Skeletal muscle satellite cell (primary cell): Measurements from ENCODE around the gene ACSF2. TPM values are rescaled to one million over a fixed set of nuclear protein-coding genes. Genes with fewer than 3 reads are reported as not detected.

Experiments
- H3K27me3 ChIP-seq: 2 replicates; pipeline ENCODE4 v1.7.0; 2013; ENCODE audit warnings: low read length; ENCODE audit not compliant: control insufficient read depth, insufficient read depth
- H3K36me3 ChIP-seq: 2 replicates; pipeline ENCODE4 v1.7.0; 2013; ENCODE audit warnings: mild to moderate bottlenecking, control low read depth, low read length; ENCODE audit not compliant: insufficient read depth
- H3K4me1 ChIP-seq: 2 replicates; pipeline ENCODE4 v1.7.0; 2013; ENCODE audit warnings: low read length; ENCODE audit not compliant: control insufficient read depth, insufficient read depth
- H3K4me2 ChIP-seq: 2 replicates; pipeline ENCODE4 v1.7.0; 2013; ENCODE audit warnings: mild to moderate bottlenecking, low read length
- H3K4me3 ChIP-seq: 2 replicates; pipeline ENCODE4 v1.7.0; 2013; ENCODE audit warnings: low read length
- H3K9ac ChIP-seq: 2 replicates; pipeline ENCODE4 v1.7.0; 2013; ENCODE audit warnings: mild to moderate bottlenecking, low read depth, low read length, moderate library complexity
- H3K9me3 ChIP-seq: replicated peaks from 2 replicates; pipeline ENCODE4 v1.7.0; 2013; ENCODE audit warnings: mild to moderate bottlenecking, control low read depth, low read length
- total RNA-seq: library from RNA; depleted of rRNA; stranded (reverse); fragments of >200 nt; gene quantifications from 2 replicates; pipeline ENCODE4 v1.2.3, GENCODE V29; 2012; rRNA removed

ACSF2 gene, protein sequence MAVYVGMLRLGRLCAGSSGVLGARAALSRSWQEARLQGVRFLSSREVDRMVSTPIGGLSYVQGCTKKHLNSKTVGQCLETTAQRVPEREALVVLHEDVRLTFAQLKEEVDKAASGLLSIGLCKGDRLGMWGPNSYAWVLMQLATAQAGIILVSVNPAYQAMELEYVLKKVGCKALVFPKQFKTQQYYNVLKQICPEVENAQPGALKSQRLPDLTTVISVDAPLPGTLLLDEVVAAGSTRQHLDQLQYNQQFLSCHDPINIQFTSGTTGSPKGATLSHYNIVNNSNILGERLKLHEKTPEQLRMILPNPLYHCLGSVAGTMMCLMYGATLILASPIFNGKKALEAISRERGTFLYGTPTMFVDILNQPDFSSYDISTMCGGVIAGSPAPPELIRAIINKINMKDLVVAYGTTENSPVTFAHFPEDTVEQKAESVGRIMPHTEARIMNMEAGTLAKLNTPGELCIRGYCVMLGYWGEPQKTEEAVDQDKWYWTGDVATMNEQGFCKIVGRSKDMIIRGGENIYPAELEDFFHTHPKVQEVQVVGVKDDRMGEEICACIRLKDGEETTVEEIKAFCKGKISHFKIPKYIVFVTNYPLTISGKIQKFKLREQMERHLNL
- 5.8 and 10.3 TPM in 2 replicates for total RNA-seq

DNA sequence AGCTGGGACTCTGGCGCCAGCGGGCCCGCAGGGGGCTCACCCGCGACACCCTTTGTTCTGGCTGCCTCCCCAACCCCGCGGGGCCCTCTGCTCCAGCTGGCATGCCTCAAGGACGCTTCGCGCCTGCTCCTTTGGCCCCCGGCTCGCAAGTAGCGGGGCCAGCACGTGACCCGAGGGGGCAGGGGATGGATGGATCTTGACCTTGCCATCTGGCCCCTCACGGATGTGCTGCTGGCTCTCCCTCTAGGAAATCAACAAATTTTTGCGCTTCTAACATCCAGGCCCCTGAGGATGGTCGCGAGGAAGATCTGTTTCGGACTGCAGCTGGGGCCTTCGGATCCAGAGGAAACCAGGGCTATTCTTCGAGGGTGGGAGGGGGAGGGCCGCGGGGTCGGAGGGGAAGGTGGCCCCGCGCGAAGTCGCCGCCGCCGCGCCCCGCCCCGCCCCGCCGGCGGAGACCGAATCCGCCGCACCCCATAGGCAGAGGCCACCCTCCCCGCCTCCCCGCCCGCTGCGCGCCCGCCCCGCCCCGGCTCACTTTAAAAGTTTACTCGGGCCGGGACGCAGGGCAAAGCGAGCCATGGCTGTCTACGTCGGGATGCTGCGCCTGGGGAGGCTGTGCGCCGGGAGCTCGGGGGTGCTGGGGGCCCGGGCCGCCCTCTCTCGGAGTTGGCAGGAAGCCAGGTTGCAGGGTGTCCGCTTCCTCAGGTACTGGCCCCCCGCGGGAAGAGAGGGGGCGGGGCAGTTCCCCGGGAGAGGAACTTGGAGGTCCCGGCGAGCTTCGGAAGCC, at the start of gene ACSF2:
ACSF2 (plus strand) TSS at position 537 of the 790 bp plus-strand sequence; CDS start at position 581, 44 bp downstream.
- Histone ChIP-seq H3K9me3 (no peaks in the 10 kb centered on the region), H3K4me2 (peak within 1 kb of the TSS; percentile 87), H3K27me3 (no peaks in the 10 kb centered on the region), H3K36me3 (no peaks in the 10 kb centered on the region), H3K9ac (peak within 1 kb of the TSS; percentile 78), H3K4me3 (peak within 1 kb of the TSS; percentile 68), H3K4me1 (peaks cover 42% of the 10 kb centered on the region)

DNA sequence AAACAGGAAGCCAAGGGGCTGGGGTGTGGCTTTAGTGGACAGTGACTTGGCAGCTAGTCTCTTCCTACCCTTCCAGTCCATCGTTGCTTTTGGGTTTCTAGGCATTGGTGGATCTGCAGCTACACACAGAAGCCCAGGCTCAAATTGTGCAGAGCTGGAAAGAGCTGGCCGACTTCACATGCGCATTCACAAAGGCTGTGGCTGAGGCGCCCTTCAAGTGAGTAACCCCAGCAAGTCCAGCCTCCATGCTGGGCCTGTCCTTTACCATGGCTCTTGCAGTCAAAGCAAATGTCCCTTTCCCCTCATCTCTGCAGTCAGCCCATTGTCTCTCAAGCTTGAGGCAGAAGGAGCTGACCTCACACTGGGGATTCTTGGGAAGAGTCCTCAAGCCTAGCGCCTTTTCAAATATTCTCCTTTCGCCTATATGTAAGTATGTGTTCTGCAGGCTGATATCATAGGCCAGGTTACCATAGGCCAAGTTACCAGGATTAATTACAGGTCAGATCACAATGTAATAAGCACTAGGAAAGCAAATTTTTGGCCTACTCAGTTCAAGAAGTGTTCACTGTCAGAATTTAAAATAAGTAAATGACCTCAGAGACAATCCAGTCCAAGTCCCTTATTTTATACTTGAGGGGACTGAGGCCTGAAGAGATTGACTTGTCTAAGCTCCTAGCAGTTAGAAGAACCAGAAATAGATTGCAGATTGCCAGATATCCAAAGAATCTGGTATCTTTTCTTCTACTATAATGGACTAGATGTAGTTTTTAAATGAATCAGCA, 46.5 kb upstream of the ACSF2 start:
- H3K9ac ChIP-seq = no peak overlapping the region
- no peak overlapping the region for H3K4me3 ChIP-seq
- H3K36me3 ChIP-seq = peaks cover 42% of the 10 kb centered on the region

DNA sequence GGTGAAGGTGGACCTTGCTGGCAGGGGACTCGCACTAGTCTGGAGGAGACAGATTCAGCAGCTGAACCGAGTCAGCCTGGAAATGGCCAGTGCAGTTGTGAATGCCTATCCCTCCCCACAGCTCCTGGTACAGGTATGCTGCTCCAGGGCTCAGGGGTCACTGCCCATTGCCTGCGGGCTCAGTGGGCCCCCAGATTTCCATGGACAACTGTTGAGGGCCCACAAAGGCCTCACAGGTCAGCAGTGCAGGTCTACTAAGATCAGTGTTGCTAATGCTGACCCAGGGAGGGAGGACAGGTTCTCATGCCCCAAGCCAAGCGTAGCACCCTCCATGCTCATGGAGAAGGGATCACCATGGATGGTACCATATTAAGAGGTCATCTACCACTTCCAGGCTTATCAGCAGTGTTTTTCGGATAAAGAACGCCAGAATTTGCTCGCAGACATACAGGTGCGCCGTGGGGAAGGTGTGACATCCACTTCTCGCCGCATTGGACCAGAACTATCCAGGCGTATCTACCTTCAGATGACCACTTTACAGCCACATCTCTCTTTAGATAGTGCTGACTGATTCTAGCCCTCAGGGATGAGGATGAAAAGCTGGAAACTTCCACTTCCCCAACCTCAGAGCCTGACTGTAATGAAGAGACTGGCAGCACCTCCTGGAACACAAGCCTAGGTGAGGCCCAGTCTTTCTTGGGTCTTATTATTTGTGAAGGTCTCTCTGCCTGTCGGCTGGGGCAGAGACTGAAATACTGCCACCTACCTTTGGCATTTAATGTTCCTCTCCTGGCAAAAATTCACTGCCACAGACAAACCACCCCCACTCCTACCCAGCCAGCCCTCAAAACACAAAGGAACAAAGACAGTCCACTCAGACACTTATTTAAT, 45.4 kb upstream of the ACSF2 start:
- no peaks in the 10 kb centered on the region for H3K4me1 ChIP-seq
- peaks cover 52% of the 10 kb centered on the region for H3K36me3 ChIP-seq
- H3K4me2 ChIP-seq = no peak overlapping the region
- H3K27me3 ChIP-seq = no peaks in the 10 kb centered on the region
- no peaks in the 10 kb centered on the region for H3K9me3 ChIP-seq
- H3K4me3 ChIP-seq = no peak overlapping the region
- H3K9ac ChIP-seq = no peak overlapping the region

More for the DNA sequence above, 46.5 kb upstream of the ACSF2 start:
- Histone ChIP-seq H3K27me3 (no peaks in the 10 kb centered on the region), H3K4me1 (no peaks in the 10 kb centered on the region), H3K4me2 (no peak overlapping the region), H3K9me3 (no peaks in the 10 kb centered on the region)

DNA sequence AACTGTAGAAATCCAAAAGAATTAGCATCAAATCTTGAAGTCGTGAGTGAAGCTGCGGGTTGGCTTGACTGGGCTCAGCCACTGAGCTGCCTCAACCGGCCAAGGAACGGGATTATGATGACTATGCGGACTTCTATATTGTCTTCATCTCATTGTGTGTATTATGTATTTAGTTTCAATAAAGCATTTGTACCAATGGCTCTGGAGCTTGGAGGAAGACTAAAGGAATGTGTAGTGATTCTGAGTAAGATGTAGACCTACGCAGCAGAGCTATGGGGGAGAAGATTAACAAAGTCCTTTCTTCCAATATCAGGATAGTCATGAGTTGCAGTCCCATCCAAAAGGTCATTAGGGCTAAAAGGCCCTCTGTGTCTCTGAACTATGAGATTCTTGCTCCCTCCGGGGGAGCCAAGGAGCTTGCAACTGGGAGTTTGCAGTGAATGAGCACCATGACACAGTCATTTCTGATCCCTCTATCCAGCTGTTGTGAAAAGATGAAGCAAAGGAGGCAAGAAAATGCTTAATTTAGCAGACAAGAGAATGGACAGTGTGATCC, 44.7 kb upstream of the ACSF2 start:
- Histone ChIP-seq H3K9me3 (no peaks in the 10 kb centered on the region), H3K4me1 (no peaks in the 10 kb centered on the region), H3K36me3 (peaks cover 59% of the 10 kb centered on the region), H3K27me3 (no peaks in the 10 kb centered on the region), H3K4me2 (no peak overlapping the region), H3K4me3 (no peak overlapping the region), H3K9ac (no peak overlapping the region)

DNA sequence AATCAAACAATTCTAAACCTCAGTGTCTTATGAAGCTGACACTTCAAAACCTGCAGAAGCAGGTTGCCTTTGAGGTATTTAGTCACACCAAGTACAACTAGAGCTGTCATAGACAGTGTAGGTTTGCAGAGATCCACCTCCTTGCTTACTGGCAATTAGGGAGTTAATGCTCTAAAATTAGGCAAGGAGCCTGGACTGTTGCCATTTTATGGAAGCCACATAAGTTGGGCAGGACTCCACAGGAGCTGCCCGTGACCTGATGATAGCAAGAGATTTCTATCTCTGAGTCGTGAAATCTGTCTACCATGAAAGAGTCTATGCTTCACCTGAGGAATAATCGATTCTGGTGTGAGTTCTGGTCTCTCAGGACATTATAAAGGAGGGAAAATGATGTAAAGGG, 44.1 kb upstream of the ACSF2 start:
- Histone ChIP-seq H3K4me2 (no peak overlapping the region), H3K36me3 (peaks cover 65% of the 10 kb centered on the region), H3K4me3 (no peak overlapping the region), H3K9ac (no peak overlapping the region), H3K27me3 (no peaks in the 10 kb centered on the region), H3K4me1 (no peaks in the 10 kb centered on the region), H3K9me3 (no peaks in the 10 kb centered on the region)

DNA sequence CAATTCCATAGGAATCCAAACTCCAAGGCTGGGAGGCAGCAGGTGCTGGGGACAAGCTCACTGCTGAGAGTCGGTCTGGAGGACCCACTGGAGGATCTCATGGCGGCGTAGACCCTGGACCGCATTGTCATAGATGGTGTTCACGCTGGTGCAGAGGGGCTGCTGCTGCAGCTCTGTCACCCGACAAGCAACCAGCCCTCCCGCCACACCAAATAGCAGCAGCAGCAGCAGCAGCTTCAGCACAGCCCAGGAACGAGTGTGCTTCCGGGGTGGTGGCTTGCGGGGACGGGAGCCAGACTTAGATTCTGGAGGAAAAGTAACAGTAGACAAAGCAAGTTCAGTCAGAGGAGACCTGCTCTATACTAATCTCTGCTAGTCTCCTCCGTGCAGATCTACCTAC, 43.1 kb upstream of the ACSF2 start:
- Histone ChIP-seq H3K36me3 (peaks cover 75% of the 10 kb centered on the region), H3K4me3 (no peak overlapping the region), H3K27me3 (no peaks in the 10 kb centered on the region), H3K4me1 (no peaks in the 10 kb centered on the region), H3K9ac (no peak overlapping the region), H3K4me2 (no peak overlapping the region), H3K9me3 (no peaks in the 10 kb centered on the region)

DNA sequence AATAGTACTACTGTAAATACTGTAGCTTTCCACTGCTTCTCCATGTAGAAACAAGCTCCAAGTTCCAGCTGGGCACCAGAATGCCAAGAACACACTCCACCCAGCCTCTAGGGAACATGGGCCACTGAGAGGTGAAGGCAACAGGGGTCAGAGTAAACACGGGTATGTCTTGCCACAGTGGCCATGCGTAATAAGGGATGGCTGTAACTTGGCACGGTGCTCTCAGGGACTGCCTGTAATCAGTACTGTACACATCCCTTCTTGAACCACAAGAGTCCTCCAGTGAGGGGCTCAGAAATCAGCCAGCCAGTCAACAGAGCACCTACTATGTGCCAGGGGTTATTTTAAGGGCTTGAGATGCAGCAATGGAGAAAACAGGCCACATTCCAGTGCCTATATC, 39.5 kb upstream of the ACSF2 start:
- Histone ChIP-seq H3K9ac (no peak overlapping the region), H3K27me3 (no peaks in the 10 kb centered on the region), H3K4me3 (no peak overlapping the region), H3K4me2 (no peak overlapping the region), H3K36me3 (peaks cover 99% of the 10 kb centered on the region), H3K4me1 (no peaks in the 10 kb centered on the region), H3K9me3 (no peaks in the 10 kb centered on the region)

DNA sequence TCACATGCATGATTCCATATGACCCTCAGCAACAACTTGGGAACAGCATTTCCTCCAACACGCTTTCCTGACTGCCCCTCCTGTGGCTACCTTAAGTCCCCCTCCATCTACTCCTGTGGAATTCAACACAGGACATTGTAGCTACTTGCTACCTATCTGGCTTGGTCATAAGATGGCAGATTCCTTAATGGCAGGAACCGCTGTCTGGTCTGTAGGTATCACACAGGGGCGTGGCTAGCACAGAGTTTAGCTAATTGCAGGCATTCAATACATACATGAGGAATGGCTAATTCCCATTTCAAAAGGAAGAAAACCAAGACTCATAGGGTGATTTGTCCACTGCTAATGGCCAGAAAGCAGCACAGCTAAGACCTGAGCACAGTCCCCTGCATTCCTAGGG, 37.3 kb upstream of the ACSF2 start:
- Histone ChIP-seq H3K9ac (no peak overlapping the region), H3K4me3 (no peak overlapping the region), H3K9me3 (no peaks in the 10 kb centered on the region), H3K4me2 (no peak overlapping the region), H3K4me1 (no peaks in the 10 kb centered on the region), H3K36me3 (peaks cover 99% of the 10 kb centered on the region), H3K27me3 (no peaks in the 10 kb centered on the region)

DNA sequence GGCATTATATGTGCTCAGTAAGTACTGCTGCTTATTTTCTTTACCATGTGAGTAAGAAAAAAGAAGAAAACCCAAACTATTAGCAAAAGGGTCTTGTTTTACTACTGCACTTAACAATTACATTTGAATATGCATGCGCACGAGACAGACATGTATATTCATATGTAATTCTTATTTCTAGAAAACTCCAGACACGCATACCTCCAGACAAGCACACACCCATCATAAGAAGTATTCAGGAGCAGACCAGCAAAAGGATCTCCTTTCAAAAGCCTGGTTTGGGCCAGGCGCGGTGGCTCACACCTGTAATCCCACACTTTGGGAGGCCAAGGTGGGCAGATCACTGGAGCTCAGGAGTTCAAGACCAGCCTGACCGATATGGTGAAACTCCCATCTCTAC, 36.5 kb upstream of the ACSF2 start:
- H3K9ac ChIP-seq = no peak overlapping the region
- peaks cover under 1% of the 10 kb centered on the region for H3K4me1 ChIP-seq
- no peaks in the 10 kb centered on the region for H3K27me3 ChIP-seq
- peaks cover 100% of the 10 kb centered on the region for H3K36me3 ChIP-seq
- no peaks in the 10 kb centered on the region for H3K9me3 ChIP-seq
- no peak overlapping the region for H3K4me3 ChIP-seq
- H3K4me2 ChIP-seq = no peak overlapping the region

DNA sequence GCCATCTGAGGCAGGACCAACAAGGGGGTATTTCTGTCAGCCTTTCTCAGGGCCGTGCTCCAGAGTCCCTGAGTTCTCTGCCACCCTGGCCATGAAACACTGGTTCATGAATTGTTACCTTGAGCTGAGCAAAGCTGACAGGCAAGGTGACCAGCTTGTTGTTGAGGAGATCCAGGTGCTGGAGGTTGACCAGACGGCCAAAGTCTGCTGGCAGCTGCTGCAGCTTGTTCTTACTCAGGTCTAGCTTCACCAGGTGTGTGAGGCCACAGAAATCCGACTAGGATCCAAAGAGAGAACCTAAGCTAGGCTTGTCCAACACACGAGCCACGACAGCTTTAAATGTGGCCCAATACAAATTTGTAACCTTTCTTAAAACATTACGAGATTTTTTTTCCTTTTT, 33.4 kb upstream of the ACSF2 start:
- Histone ChIP-seq H3K9me3 (no peaks in the 10 kb centered on the region), H3K4me1 (peaks cover 17% of the 10 kb centered on the region), H3K27me3 (no peaks in the 10 kb centered on the region), H3K9ac (no peak overlapping the region), H3K36me3 (peaks cover 83% of the 10 kb centered on the region), H3K4me3 (no peak overlapping the region), H3K4me2 (no peak overlapping the region)
